Fibroblast of skin of left quadriceps (primary cell): ENCODE data around the gene CD7.

Experiments used
- DNase-seq, 2 experiments: peaks; one replicate each; pipeline ENCODE4 v3.0.0-alpha.2; 2013; ENCODE audit warnings: low read depth in 2 of 2

CD7 gene

GRCh38 chr17:82346342-82347300, 29.2 kb upstream of the CD7 start:
- DNase-seq: no peak

- DNase-seq: no peak
Measured at GRCh38 chr17:82345151-82345976, 28.0 kb upstream of the CD7 start.

GRCh38 chr17:82344175-82344907, 26.9 kb upstream of the CD7 start:
- DNase-seq: no peak

- DNase-seq: no peak
Measured at GRCh38 chr17:82343560-82343959, 26.2 kb upstream of the CD7 start.

- DNase-seq: no peak
Measured at GRCh38 chr17:82342361-82343079, 25.1 kb upstream of the CD7 start.

- no peak for DNase-seq
Measured at GRCh38 chr17:82339634-82340580, 22.5 kb upstream of the CD7 start.

GRCh38 chr17:82338858-82339633, 21.6 kb upstream of the CD7 start:
- peak; percentile 54 to 57 for DNase-seq

GRCh38 chr17:82334622-82335394, 17.4 kb upstream of the CD7 start:
- DNase-seq: no peak

GRCh38 chr17:82334204-82334621, 16.8 kb upstream of the CD7 start:
- no peak for DNase-seq

GRCh38 chr17:82333279-82334171, 16.1 kb upstream of the CD7 start, which contains the start of gene SECTM1:
Gene SECTM1 (minus strand): TSS chr17:82333766. CDS start chr17:82327240, 6,526 bp downstream.
- no peak for DNase-seq

- no peak for DNase-seq
Measured at GRCh38 chr17:82332669-82333278, 15.4 kb upstream of the CD7 start.

GRCh38 chr17:82331345-82331939, 14.0 kb upstream of the CD7 start:
- DNase-seq: no peak

GRCh38 chr17:82330322-82331239, 13.2 kb upstream of the CD7 start:
- DNase-seq: no peak

- no peak for DNase-seq
Measured at GRCh38 chr17:82329683-82330321, 12.4 kb upstream of the CD7 start.

GRCh38 chr17:82328994-82329507, 11.6 kb upstream of the CD7 start:
- no peak for DNase-seq
